Keratinocyte (primary cell): ENCODE results near the gene KLHDC3.

ENCODE experiments used
- CTCF ChIP-seq, 3 experiments: IDR thresholded peaks in 1 of 3; conservative IDR thresholded peaks in 1 of 3; optimal IDR thresholded peaks in 1 of 3; 2 replicates in 2 of 3; 3 replicates in 1 of 3; pipeline versions ENCODE3 to v1.5.1; 2011; ENCODE audit warnings: low read length in 3 of 3, mild to moderate bottlenecking in 3 of 3, moderate library complexity in 2 of 3, control low read depth in 1 of 3, inconsistent platforms in 1 of 3; ENCODE audit not compliant: insufficient read depth in 2 of 3; ENCODE audit errors: extremely low read depth in 1 of 3
- EZH2 ChIP-seq: IDR thresholded peaks from one replicate; pipeline ENCODE4 v1.6.1; 2012; ENCODE audit warnings: inconsistent platforms, mild to moderate bottlenecking, low read length, moderate library complexity

- TF ChIP-seq CTCF (optimal IDR thresholded peaks at IDR 0.05 in 1 of 3, IDR thresholded peaks at IDR 0.05 in 1 of 3, conservative IDR thresholded peaks at IDR 0.05 in 1 of 3; ENCODE audit: extremely low read depth in 1 of 3, insufficient read depth in 2 of 3, low read length in 3 of 3) (no peak), EZH2 (no peak)
Observed at GRCh38 chr6:43052225-43052841, 38.3 kb downstream of the KLHDC3 start.
